OCI-LY7 (cell line): Measurements from ENCODE around the gene CELF2. TPM values are rescaled to one million over a fixed set of nuclear protein-coding genes. Genes with fewer than 3 reads are reported as not detected.

Experiments
- BruUV-seq: library from RNA; stranded (reverse); fragments of 400-500 nt; replicated peaks from 2 replicates; lab custom pipeline; 2021; lab: Mats Ljungman, UMichigan
- CTCF ChIA-PET: fragments of 300-600 bp; sonication (Branson Sonifier 250); formaldehyde crosslinking; loops from one replicate; lab custom pipeline; 2022; ENCODE audit warnings: antibody characterized with exemption; ENCODE audit not compliant: unreplicated experiment; lab: Charles Lee
- POLR2A ChIA-PET: fragments of 300-600 bp; sonication (Branson Sonifier 250); formaldehyde crosslinking; loops from one replicate; lab custom pipeline; 2022; ENCODE audit warnings: antibody characterized with exemption; lab: Charles Lee
- DNase-seq: peaks from one replicate; pipeline ENCODE4 v3.0.0-alpha.2; 2015; ENCODE audit warnings: low spot score
- H2AFZ ChIP-seq: fragments of 200-600 bp; sonication (generic), shearing (Covaris generic); 2 replicates; pipeline ENCODE4 v1.6.1; 2014; ENCODE audit warnings: mild to moderate bottlenecking, antibody characterized with exemption, low read length, moderate library complexity
- H3K27ac ChIP-seq: fragments of 200-600 bp; sonication (generic); 2 replicates; pipeline ENCODE4 v1.5.1; 2014; ENCODE audit warnings: mixed run types, low read depth, mild to moderate bottlenecking, moderate library complexity, low read length, inconsistent platforms; ENCODE audit not compliant: poor library complexity, severe bottlenecking
- H3K36me3 ChIP-seq: fragments of 200-600 bp; sonication (generic); 2 replicates; pipeline ENCODE4 v1.6.1; 2014; ENCODE audit warnings: mild to moderate bottlenecking, antibody characterized with exemption, low read length, moderate library complexity, mixed read lengths; ENCODE audit not compliant: insufficient read depth
- H3K4me1 ChIP-seq: fragments of 200-600 bp; sonication (generic); 2 replicates; pipeline ENCODE4 v1.5.1; 2014; ENCODE audit warnings: mild to moderate bottlenecking, low read length; ENCODE audit not compliant: insufficient read depth, poor library complexity, severe bottlenecking
- H3K4me2 ChIP-seq: fragments of 200-600 bp; sonication (generic); 2 replicates; pipeline ENCODE4 v1.6.1; 2014; ENCODE audit warnings: mild to moderate bottlenecking, low read length
- H3K4me3 ChIP-seq: fragments of 200-600 bp; sonication (generic); 2 replicates; pipeline ENCODE4 v1.5.1; 2014; ENCODE audit warnings: mild to moderate bottlenecking, low read depth, low read length; ENCODE audit not compliant: poor library complexity, severe bottlenecking
- H3K79me2 ChIP-seq: fragments of 200-600 bp; sonication (generic); 2 replicates; pipeline ENCODE4 v1.6.1; 2016; ENCODE audit warnings: low read depth, mild to moderate bottlenecking, low read length, moderate library complexity, mixed read lengths; ENCODE audit not compliant: insufficient read depth
- H3K9me2 ChIP-seq: fragments of 200-600 bp; sonication (generic); 2 replicates; pipeline ENCODE4 v1.6.1; 2016; ENCODE audit warnings: mild to moderate bottlenecking, low read length, mixed read lengths; ENCODE audit not compliant: insufficient read depth
- H3K9me3 ChIP-seq: fragments of 200-600 bp; sonication (generic); 2 replicates; pipeline ENCODE4 v1.6.1; 2014; ENCODE audit warnings: mild to moderate bottlenecking, mixed run types, low read length, mixed read lengths
- H4K20me1 ChIP-seq: fragments of 200-600 bp; sonication (generic); 2 replicates; pipeline ENCODE4 v1.6.1; 2014; ENCODE audit warnings: mild to moderate bottlenecking, antibody characterized with exemption, low read length, moderate library complexity, mixed read lengths; ENCODE audit not compliant: insufficient read depth
- CTCF ChIP-seq: fragments of 200-600 bp; sonication (generic); conservative IDR thresholded peaks from 2 replicates; pipeline ENCODE4 v1.5.1; 2014; ENCODE audit warnings: mild to moderate bottlenecking, antibody characterized with exemption, low read length, moderate library complexity, mixed read lengths
- EZH2phosphoT487 ChIP-seq: fragments of 200-600 bp; sonication (generic); IDR thresholded peaks from 2 replicates; pipeline ENCODE4 v1.6.1; 2018; ENCODE audit warnings: low read depth, borderline replicate concordance, mild to moderate bottlenecking, mixed run types, antibody characterized with exemption, low read length, moderate library complexity, mixed read lengths
- intact Hi-C: fragments of 100-400 bp; cut with micrococcal nuclease; formaldehyde crosslinking; loops from one replicate; pipeline ENCODE4 v1.10.0; 2022; ENCODE audit not compliant: unreplicated experiment
- total RNA-seq, 2 experiments: library from RNA; depleted of rRNA in 1 of 2; stranded (reverse); fragments of >200 nt in 1 of 2; shearing (Covaris generic) in 1 of 2; gene quantifications; 2 replicates each; pipeline ENCODE4 v1.2.3, GENCODE V29; 2014 to 2022

CELF2 gene
- total RNA-seq, 2 experiments from 2014 or later: 5.4 to 19.1 TPM

- ChIA-PET POLR2A (interaction anchor here (0.7 kb wide), 2 partner anchors 21 to 28 kb away, joined by 3 to 4 read pairs; no protein-coding TSS in a partner anchor), CTCF (interaction anchor here (0.5 kb wide), 1 partner anchor 18 kb away, joined by 3 read pairs; no protein-coding TSS in a partner anchor)
Measured at GRCh38 chr10:11194859-11195586, 177.4 kb downstream of the CELF2 start.

GRCh38 chr10:11195623-11196022 lies 178.0 kb downstream of the CELF2 start:
- TF ChIP-seq EZH2phosphoT487: no peak
- no peak for TF ChIP-seq CTCF
- Histone ChIP-seq H3K79me2 (no peaks in the 10 kb centered on the region), H3K9me2 (no peaks in the 10 kb centered on the region), H3K27ac (no peak overlapping the region), H3K4me3 (no peak overlapping the region), H3K4me2 (no peak overlapping the region), H2AFZ (no peak overlapping the region), H3K9me3 (no peaks in the 10 kb centered on the region), H3K4me1 (peaks cover 14% of the 10 kb centered on the region), H3K36me3 (no peaks in the 10 kb centered on the region), H4K20me1 (no peaks in the 10 kb centered on the region)
- BruUV-seq: no TSS peak
- ChIA-PET CTCF (no interaction called here), POLR2A (interaction anchor here (0.6 kb wide), 1 partner anchor 8 kb away, joined by 3 read pairs; no protein-coding TSS in a partner anchor)
- no peak for DNase-seq
- intact Hi-C loops: no loop called here

More at GRCh38 chr10:11194859-11195586, 177.4 kb downstream of the CELF2 start:
- Histone ChIP-seq H3K4me3 (no peak overlapping the region), H2AFZ (no peak overlapping the region), H4K20me1 (no peaks in the 10 kb centered on the region), H3K9me2 (no peaks in the 10 kb centered on the region), H3K27ac (no peak overlapping the region), H3K79me2 (no peaks in the 10 kb centered on the region), H3K4me2 (no peak overlapping the region), H3K4me1 (peaks cover 14% of the 10 kb centered on the region), H3K36me3 (no peaks in the 10 kb centered on the region), H3K9me3 (no peaks in the 10 kb centered on the region)
- no peak for DNase-seq
- BruUV-seq: no TSS peak
- intact Hi-C loops: no loop called here
- TF ChIP-seq CTCF (no peak), EZH2phosphoT487 (no peak)

GRCh38 chr10:11197266-11197712 lies 179.6 kb downstream of the CELF2 start:
- CTCF ChIA-PET: no interaction called here
- no peaks in the 10 kb centered on the region for H3K9me3 ChIP-seq
- peak overlapping the region; percentile 49 for H3K4me2 ChIP-seq
- peak; percentile 51 for DNase-seq
- intact Hi-C loops: no loop called here
- peak overlapping the region; percentile 72 for H2AFZ ChIP-seq
- BruUV-seq: no TSS peak
- peak overlapping the region; percentile 31 for H3K4me3 ChIP-seq
- H3K36me3 ChIP-seq: no peaks in the 10 kb centered on the region
- no peaks in the 10 kb centered on the region for H3K9me2 ChIP-seq
- TF ChIP-seq CTCF (no peak), EZH2phosphoT487 (no peak)
- no peaks in the 10 kb centered on the region for H3K79me2 ChIP-seq
- POLR2A ChIA-PET: interaction anchor here (0.8 kb wide), 1 partner anchor 9 kb away, joined by 3 read pairs; no protein-coding TSS in a partner anchor
- H4K20me1 ChIP-seq: no peaks in the 10 kb centered on the region
- H3K4me1 ChIP-seq: peaks cover 14% of the 10 kb centered on the region
- H3K27ac ChIP-seq: peak overlapping the region; percentile 16
